Measurements from ENCODE around the gene YWHAB. TPM values are rescaled to one million over a fixed set of nuclear protein-coding genes. Genes with fewer than 3 reads are reported as not detected.

The YWHAB gene
- total RNA-seq (2022; extraction: Qiagen RNA extraction) = 195 to 228 TPM (median 209 TPM) in 5 replicates

DNA sequence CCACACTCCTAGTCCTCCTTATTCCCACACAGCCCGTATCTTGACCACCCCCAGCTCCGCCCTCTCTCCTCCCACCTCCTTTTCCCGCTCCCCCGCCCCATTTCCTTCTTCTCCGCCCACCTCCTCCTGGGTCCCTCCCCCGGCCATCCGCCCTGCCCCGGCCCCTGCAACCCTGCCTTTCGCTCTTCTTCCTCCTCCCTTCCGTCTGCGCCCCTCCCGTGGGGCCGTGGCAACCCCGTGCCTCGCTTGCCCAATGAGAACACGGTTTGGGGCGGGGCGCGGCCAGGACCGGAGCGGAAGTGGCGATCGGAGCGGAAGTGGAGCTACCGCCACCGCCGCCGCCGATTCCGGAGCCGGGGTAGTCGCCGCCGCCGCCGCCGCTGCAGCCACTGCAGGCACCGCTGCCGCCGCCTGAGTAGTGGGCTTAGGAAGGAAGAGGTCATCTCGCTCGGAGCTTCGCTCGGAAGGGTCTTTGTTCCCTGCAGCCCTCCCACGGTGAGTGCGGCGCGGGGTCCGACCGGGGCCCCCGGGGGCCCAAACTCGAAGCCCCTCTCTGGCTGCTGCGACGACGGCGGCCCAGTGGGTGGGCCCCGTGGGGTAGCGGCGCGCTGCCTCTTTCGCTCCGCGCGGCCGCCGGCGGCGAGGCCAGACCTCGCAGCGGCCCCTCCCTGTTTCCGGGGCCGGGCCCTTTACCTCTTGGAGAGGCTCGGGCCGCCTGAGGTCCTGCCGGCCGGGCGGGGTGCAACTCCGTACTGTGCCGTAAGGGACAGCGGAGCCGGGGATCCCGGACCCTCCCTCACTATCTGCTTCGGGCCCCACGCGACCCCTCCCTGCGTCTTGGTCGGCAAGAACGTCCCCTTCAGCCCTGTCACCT, at the start of gene YWHAB:
TSS of gene YWHAB (plus strand) at position 314 of the 874 bp plus-strand sequence. CDS start 15,829 bp downstream, outside the sequence.

GRCh38 chr20:44909872-44910689, 24.6 kb downstream of the YWHAB start, which contains the start of gene PABPC1L:
Gene PABPC1L, plus strand, starts transcription at chr20:44910060. Its CDS starts 84 bp downstream, at chr20:44910144.

Other genes with a start within 250 kb of the YWHAB start
- 49.6 to 60.7 TPM (median 56.3 TPM) in 5 replicates for gene ADA, start 234.0 kb upstream of the YWHAB start, total RNA-seq (2022; extraction: Qiagen RNA extraction)
- gene CCN5, start 170.3 kb upstream of the YWHAB start, total RNA-seq (2022; extraction: Qiagen RNA extraction) = 23.1 to 34.3 TPM (median 24.5 TPM) in 5 replicates
- 0.41 to 0.73 TPM (median 0.66 TPM) in 5 replicates for gene KCNK15, start 139.8 kb upstream of the YWHAB start, total RNA-seq (2022; extraction: Qiagen RNA extraction)
- 1.7 to 2.4 TPM (median 2.1 TPM) in 5 replicates for gene RIMS4, start 75.2 kb upstream of the YWHAB start, total RNA-seq (2022; extraction: Qiagen RNA extraction)
- 7.9 to 18.0 TPM (median 13.1 TPM) in 5 replicates for gene PABPC1L, start 24.4 kb downstream of the YWHAB start, total RNA-seq (2022; extraction: Qiagen RNA extraction)
- gene TOMM34, start 74.7 kb downstream of the YWHAB start, total RNA-seq (2022; extraction: Qiagen RNA extraction) = 38.3 to 42.4 TPM (median 39.4 TPM) in 5 replicates
- gene STK4, start 80.8 kb downstream of the YWHAB start, total RNA-seq (2022; extraction: Qiagen RNA extraction) = 12.3 to 17.9 TPM (median 16.2 TPM) in 5 replicates
- gene KCNS1, start 215.4 kb downstream of the YWHAB start, total RNA-seq (2022; extraction: Qiagen RNA extraction) = not detected in 5 replicates
- gene WFDC5, start 229.5 kb downstream of the YWHAB start, total RNA-seq (2022; extraction: Qiagen RNA extraction) = not detected in 5 replicates
- gene WFDC12, start 238.8 kb downstream of the YWHAB start, total RNA-seq (2022; extraction: Qiagen RNA extraction) = not detected in 5 replicates